Measurements from ENCODE around the gene CASKIN2.
A peak's percentile ranks its signal among the peaks of the same experiment; 100 is the strongest.
"Not testable (repeated sequence)": the region's sequence is repeated elsewhere in the genome, so short reads cannot be mapped to it uniquely, and the experiment has no call there.

Gene CASKIN2

GRCh38 chr17:75456417-75457046 lies 58.8 kb downstream of the CASKIN2 start, which contains the start of gene TMEM94:
Gene TMEM94, plus strand, starts transcription at chr17:75456635. Its CDS starts 15,271 bp downstream, at chr17:75471906.
- TF ChIP-seq EZH2phosphoT487 (IDR thresholded peaks at IDR 0.05; ENCODE audit: low read depth) (no peak), CTCF (IDR thresholded peaks at IDR 0.05; ENCODE audit: low read depth, low read length) (no peak)
- H3K36me3 ChIP-seq (replicated peaks; ENCODE audit: low read depth, low read length): no peaks in the 10 kb centered on the region
- H3K4me3 ChIP-seq (ENCODE audit: low read length): peak within 1 kb of the TSS; percentile 79
- no peaks in the 10 kb centered on the region for H4K20me1 ChIP-seq (ENCODE audit: insufficient read depth, low read length)
- peak within 1 kb of the TSS; percentile 88 for H3K9ac ChIP-seq (ENCODE audit: low read length)
- peak within 1 kb of the TSS; percentile 62 for H2AFZ ChIP-seq (ENCODE audit: low read depth, low read length)
- no peaks in the 10 kb centered on the region for H3K9me3 ChIP-seq (ENCODE audit: insufficient read depth, low read length)
- H3K27me3 ChIP-seq (ENCODE audit: low read depth, low read length): no peaks in the 10 kb centered on the region
- peak within 1 kb of the TSS; percentile 9; the same call in 1 of the 2 replicates for H3K27ac ChIP-seq (ENCODE audit: low read length)
- H3K4me2 ChIP-seq (ENCODE audit: low read length): peak within 1 kb of the TSS; percentile 86
- H3K79me2 ChIP-seq (ENCODE audit: low read length): peaks cover 10% of the 10 kb centered on the region
- H3K4me1 ChIP-seq (ENCODE audit: low read length): peaks cover 19% of the 10 kb centered on the region

- H4K20me1 ChIP-seq (ENCODE audit: insufficient read depth, low read length): no peaks in the 10 kb centered on the region
- H3K36me3 ChIP-seq (replicated peaks; ENCODE audit: low read depth, low read length): no peaks in the 10 kb centered on the region
- peaks cover 19% of the 10 kb centered on the region for H3K4me1 ChIP-seq (ENCODE audit: low read length)
- no peak for TF ChIP-seq CTCF (IDR thresholded peaks at IDR 0.05; ENCODE audit: low read depth, low read length)
- TF ChIP-seq EZH2phosphoT487 (IDR thresholded peaks at IDR 0.05; ENCODE audit: low read depth): no peak
- peak overlapping the region; percentile 79 for H3K4me3 ChIP-seq (ENCODE audit: low read length)
- H3K79me2 ChIP-seq (ENCODE audit: low read length): peaks cover 10% of the 10 kb centered on the region
- H3K27ac ChIP-seq (ENCODE audit: low read length): no peak overlapping the region
- H3K9ac ChIP-seq (ENCODE audit: low read length): peak overlapping the region; percentile 71
- no peaks in the 10 kb centered on the region for H3K9me3 ChIP-seq (ENCODE audit: insufficient read depth, low read length)
- H3K27me3 ChIP-seq (ENCODE audit: low read depth, low read length): no peaks in the 10 kb centered on the region
- H2AFZ ChIP-seq (ENCODE audit: low read depth, low read length): peak overlapping the region; percentile 43; the same call in 1 of the 2 replicates
- peak overlapping the region; percentile 86 for H3K4me2 ChIP-seq (ENCODE audit: low read length)
These were observed 59.3 kb downstream of the CASKIN2 start for GRCh38 chr17:75456039-75456416.

- H3K9ac ChIP-seq (ENCODE audit: low read length); H2AFZ ChIP-seq (ENCODE audit: low read depth, low read length); H4K20me1 ChIP-seq (ENCODE audit: insufficient read depth, low read length); H3K4me3 ChIP-seq (ENCODE audit: low read length); H3K27ac ChIP-seq (ENCODE audit: low read length); H3K4me2 ChIP-seq (ENCODE audit: low read length); H3K36me3 ChIP-seq (replicated peaks; ENCODE audit: low read depth, low read length); H3K9me3 ChIP-seq (ENCODE audit: insufficient read depth, low read length); H3K79me2 ChIP-seq (ENCODE audit: low read length); H3K27me3 ChIP-seq (ENCODE audit: low read depth, low read length): not testable (repeated sequence)
- H3K4me1 ChIP-seq (ENCODE audit: low read length): peaks cover 19% of the 10 kb centered on the region
These were observed 60.7 kb downstream of the CASKIN2 start for GRCh38 chr17:75454672-75455071.

- TF ChIP-seq EZH2phosphoT487 (IDR thresholded peaks at IDR 0.05; ENCODE audit: low read depth) (no peak), CTCF (IDR thresholded peaks at IDR 0.05; ENCODE audit: low read depth, low read length) (no peak)
- Histone ChIP-seq H3K27me3 (ENCODE audit: low read depth, low read length) (no peaks in the 10 kb centered on the region), H3K4me3 (ENCODE audit: low read length) (no peak overlapping the region), H4K20me1 (ENCODE audit: insufficient read depth, low read length) (no peaks in the 10 kb centered on the region), H3K27ac (ENCODE audit: low read length) (no peak overlapping the region), H2AFZ (ENCODE audit: low read depth, low read length) (no peak overlapping the region), H3K9ac (ENCODE audit: low read length) (no peak overlapping the region), H3K79me2 (ENCODE audit: low read length) (peaks cover 10% of the 10 kb centered on the region), H3K4me2 (ENCODE audit: low read length) (no peak overlapping the region), H3K9me3 (ENCODE audit: insufficient read depth, low read length) (no peaks in the 10 kb centered on the region), H3K4me1 (ENCODE audit: low read length) (peaks cover 19% of the 10 kb centered on the region), H3K36me3 (replicated peaks; ENCODE audit: low read depth, low read length) (no peaks in the 10 kb centered on the region)
These were observed 61.1 kb downstream of the CASKIN2 start for GRCh38 chr17:75454193-75454592.

Measured in OCI-LY3 (cell line).